ENCODE data around the gene AGXT. TPM values are rescaled to one million over a fixed set of nuclear protein-coding genes. Genes with fewer than 3 reads are reported as not detected.

AGXT gene
- total RNA-seq, 2 experiments from 2014 or later = not detected

GRCh38 chr2:240850026-240850425 lies 18.6 kb upstream of the AGXT start:
- Mint-ChIP-seq H3K27me3 (peaks cover 2% of the 10 kb centered on the region), H3K27ac (no peak overlapping the region), H3K4me1 (no peaks in the 10 kb centered on the region), H3K36me3 (ENCODE audit: low read depth) (no peaks in the 10 kb centered on the region), H3K9me3 (peaks cover 9% of the 10 kb centered on the region), H3K4me3 (no peak overlapping the region)
- ChIA-PET CTCF (no interaction called here), POLR2A (no interaction called here)
- no peak for DNase-seq

GRCh38 chr2:240850756-240851077 lies 17.9 kb upstream of the AGXT start:
- DNase-seq = no peak
- POLR2A ChIA-PET = no interaction called here
- peaks cover 7% of the 10 kb centered on the region for H3K9me3 Mint-ChIP-seq
- no peaks in the 10 kb centered on the region for H3K27me3 Mint-ChIP-seq
- no peaks in the 10 kb centered on the region for H3K36me3 Mint-ChIP-seq (ENCODE audit: low read depth)
- CTCF ChIA-PET = interaction anchor here (1.1 to 1.7 kb wide), 6 partner anchors 10 to 337 kb away, joined by 3 to 10 read pairs (median 4); no protein-coding TSS in a partner anchor
- H3K4me3 Mint-ChIP-seq = no peak overlapping the region
- H3K27ac Mint-ChIP-seq = no peak overlapping the region
- no peaks in the 10 kb centered on the region for H3K4me1 Mint-ChIP-seq

- H3K4me3 Mint-ChIP-seq = no peak overlapping the region
- peak; percentile 85 for DNase-seq
- ChIA-PET POLR2A (no interaction called here), CTCF (interaction anchor here (1.1 to 1.7 kb wide), 8 partner anchors 9 to 1115 kb away, joined by 3 to 10 read pairs (median 4); no protein-coding TSS in a partner anchor)
- H3K36me3 Mint-ChIP-seq (ENCODE audit: low read depth) = no peaks in the 10 kb centered on the region
- peaks cover 7% of the 10 kb centered on the region for H3K9me3 Mint-ChIP-seq
- H3K4me1 Mint-ChIP-seq = no peaks in the 10 kb centered on the region
- H3K27ac Mint-ChIP-seq = no peak overlapping the region
- no peaks in the 10 kb centered on the region for H3K27me3 Mint-ChIP-seq
These were observed 17.3 kb upstream of the AGXT start for GRCh38 chr2:240851078-240851991.

GRCh38 chr2:240852671-240853314 lies 15.8 kb upstream of the AGXT start:
- no peaks in the 10 kb centered on the region for H3K27me3 Mint-ChIP-seq
- peaks cover 4% of the 10 kb centered on the region for H3K9me3 Mint-ChIP-seq
- POLR2A ChIA-PET = no interaction called here
- H3K36me3 Mint-ChIP-seq (ENCODE audit: low read depth) = no peaks in the 10 kb centered on the region
- CTCF ChIA-PET = interaction anchor here (1.6 kb wide), 1 partner anchor 9 kb away, joined by 3 read pairs; no protein-coding TSS in a partner anchor
- H3K27ac Mint-ChIP-seq = no peak overlapping the region
- DNase-seq = no peak
- no peaks in the 10 kb centered on the region for H3K4me1 Mint-ChIP-seq
- H3K4me3 Mint-ChIP-seq = no peak overlapping the region

GRCh38 chr2:240855670-240856069 lies 13.0 kb upstream of the AGXT start:
- H3K36me3 Mint-ChIP-seq (ENCODE audit: low read depth) = no peaks in the 10 kb centered on the region
- CTCF ChIA-PET = no interaction called here
- no peak overlapping the region for H3K27ac Mint-ChIP-seq
- POLR2A ChIA-PET = no interaction called here
- no peaks in the 10 kb centered on the region for H3K27me3 Mint-ChIP-seq
- no peaks in the 10 kb centered on the region for H3K4me1 Mint-ChIP-seq
- peaks cover 3% of the 10 kb centered on the region for H3K9me3 Mint-ChIP-seq
- no peak for DNase-seq
- H3K4me3 Mint-ChIP-seq = no peak overlapping the region

GRCh38 chr2:240856151-240856980 lies 12.3 kb upstream of the AGXT start:
- Mint-ChIP-seq H3K27ac (no peak overlapping the region), H3K4me3 (no peak overlapping the region), H3K27me3 (peaks cover under 1% of the 10 kb centered on the region), H3K9me3 (peaks cover 3% of the 10 kb centered on the region), H3K4me1 (no peaks in the 10 kb centered on the region), H3K36me3 (ENCODE audit: low read depth) (no peaks in the 10 kb centered on the region)
- DNase-seq = no peak
- POLR2A ChIA-PET = no interaction called here
- CTCF ChIA-PET = no interaction called here

- H3K27ac Mint-ChIP-seq = no peak overlapping the region
- ChIA-PET CTCF (no interaction called here), POLR2A (no interaction called here)
- no peaks in the 10 kb centered on the region for H3K4me1 Mint-ChIP-seq
- H3K36me3 Mint-ChIP-seq (ENCODE audit: low read depth) = no peaks in the 10 kb centered on the region
- no peak overlapping the region for H3K4me3 Mint-ChIP-seq
- no peak for DNase-seq
- H3K27me3 Mint-ChIP-seq = peaks cover 4% of the 10 kb centered on the region
- peaks cover 3% of the 10 kb centered on the region for H3K9me3 Mint-ChIP-seq
These were observed 11.3 kb upstream of the AGXT start for GRCh38 chr2:240857039-240858008.

GRCh38 chr2:240858321-240858720 lies 10.3 kb upstream of the AGXT start:
- peaks cover 7% of the 10 kb centered on the region for H3K27me3 Mint-ChIP-seq
- no peak overlapping the region for H3K27ac Mint-ChIP-seq
- ChIA-PET CTCF (no interaction called here), POLR2A (no interaction called here)
- H3K4me3 Mint-ChIP-seq = no peak overlapping the region
- H3K9me3 Mint-ChIP-seq = peaks cover 3% of the 10 kb centered on the region
- DNase-seq = no peak
- H3K4me1 Mint-ChIP-seq = no peaks in the 10 kb centered on the region
- no peaks in the 10 kb centered on the region for H3K36me3 Mint-ChIP-seq (ENCODE audit: low read depth)

- ChIA-PET CTCF (no interaction called here), POLR2A (no interaction called here)
- no peaks in the 10 kb centered on the region for H3K4me1 Mint-ChIP-seq
- peaks cover 3% of the 10 kb centered on the region for H3K9me3 Mint-ChIP-seq
- peaks cover 11% of the 10 kb centered on the region for H3K27me3 Mint-ChIP-seq
- no peak overlapping the region for H3K27ac Mint-ChIP-seq
- no peak for DNase-seq
- H3K36me3 Mint-ChIP-seq (ENCODE audit: low read depth) = no peaks in the 10 kb centered on the region
- H3K4me3 Mint-ChIP-seq = no peak overlapping the region
These were observed 9.8 kb upstream of the AGXT start for GRCh38 chr2:240858871-240859270.

GRCh38 chr2:240861547-240861946 lies 7.1 kb upstream of the AGXT start:
- H3K4me1 Mint-ChIP-seq = no peaks in the 10 kb centered on the region
- POLR2A ChIA-PET = no interaction called here
- H3K36me3 Mint-ChIP-seq (ENCODE audit: low read depth) = no peaks in the 10 kb centered on the region
- H3K27ac Mint-ChIP-seq = no peak overlapping the region
- H3K4me3 Mint-ChIP-seq = no peak overlapping the region
- H3K27me3 Mint-ChIP-seq = peaks cover 23% of the 10 kb centered on the region
- CTCF ChIA-PET = interaction anchor here (0.8 to 2.2 kb wide), 3 partner anchors 10 to 53 kb away, joined by 3 to 10 read pairs (median 3); no protein-coding TSS in a partner anchor
- DNase-seq = no peak
- H3K9me3 Mint-ChIP-seq = no peaks in the 10 kb centered on the region

- H3K4me1 Mint-ChIP-seq = no peaks in the 10 kb centered on the region
- H3K9me3 Mint-ChIP-seq = no peaks in the 10 kb centered on the region
- H3K4me3 Mint-ChIP-seq = no peak overlapping the region
- H3K27ac Mint-ChIP-seq = no peak overlapping the region
- CTCF ChIA-PET = no interaction called here
- H3K36me3 Mint-ChIP-seq (ENCODE audit: low read depth) = no peaks in the 10 kb centered on the region
- peaks cover 23% of the 10 kb centered on the region for H3K27me3 Mint-ChIP-seq
- no peak for DNase-seq
- POLR2A ChIA-PET = no interaction called here
These were observed 4.1 kb upstream of the AGXT start for GRCh38 chr2:240864475-240864874.

GRCh38 chr2:240865391-240865790 lies 3.2 kb upstream of the AGXT start:
- H3K27me3 Mint-ChIP-seq = peaks cover 23% of the 10 kb centered on the region
- ChIA-PET POLR2A (no interaction called here), CTCF (interaction anchor here (0.7 kb wide), 1 partner anchor 745 kb away, joined by 3 read pairs; no protein-coding TSS in a partner anchor)
- DNase-seq = no peak
- no peak overlapping the region for H3K4me3 Mint-ChIP-seq
- H3K9me3 Mint-ChIP-seq = no peaks in the 10 kb centered on the region
- no peak overlapping the region for H3K27ac Mint-ChIP-seq
- H3K4me1 Mint-ChIP-seq = no peaks in the 10 kb centered on the region
- no peaks in the 10 kb centered on the region for H3K36me3 Mint-ChIP-seq (ENCODE audit: low read depth)
